HCT116 (cell line): ENCODE measurements around the gene SRGAP1. TPM values are rescaled to one million over a fixed set of nuclear protein-coding genes. Genes with fewer than 3 reads are reported as not detected.

Source experiments
- ATAC-seq: fragments of 200-7000 bp; cut with Tn5 transposase; 2 replicates; pipeline ENCODE4 v1.9.1; 2020; ENCODE audit warnings: mild to moderate bottlenecking, moderate library complexity
- BruUV-seq: library from RNA; stranded (reverse); fragments of 400-500 nt; replicated peaks from 2 replicates; lab custom pipeline; 2021; lab: Mats Ljungman, UMichigan
- CTCF ChIA-PET: fragments of 300-600 bp; sonication (Branson Sonifier 250); formaldehyde crosslinking; loops from one replicate; lab custom pipeline; 2021; ENCODE audit warnings: antibody characterized with exemption; lab: Charles Lee
- POLR2A ChIA-PET: fragments of 300-600, 350-600 bp; sonication (Branson Sonifier 250); formaldehyde crosslinking; loops from one replicate; lab custom pipeline; 2021; ENCODE audit warnings: antibody characterized with exemption; lab: Charles Lee
- RAD21 ChIA-PET, 2 experiments: fragments of 300-600 bp; sonication (Branson Sonifier 250); formaldehyde crosslinking; loops; one replicate each; lab custom pipeline; 2023; ENCODE audit warnings: low total read pairs in 2 of 2; ENCODE audit not compliant: uncharacterized antibody in 2 of 2, unreplicated experiment in 2 of 2, low non-redundant PET in 1 of 2; lab: Charles Lee
- DNase-seq: peaks from one replicate; pipeline ENCODE4 v3.0.0-alpha.2; 2010; ENCODE audit warnings: low read depth, low spot score
- H2AFZ ChIP-seq: fragments of 200-600 bp; shearing (Covaris generic), sonication (generic); 2 replicates; pipeline ENCODE4 v1.6.1; 2017; ENCODE audit warnings: low read depth, mixed run types, mixed read lengths, antibody characterized with exemption, low read length; ENCODE audit not compliant: poor library complexity, severe bottlenecking
- H3K27ac ChIP-seq: 2 replicates; pipeline ENCODE4 v1.5.1; 2012; ENCODE audit warnings: low read depth, low read length
- H3K27me3 ChIP-seq: fragments of 200-600 bp; sonication (generic); 2 replicates; pipeline ENCODE4 v1.6.1; 2016; ENCODE audit warnings: mixed run types, low read length, mixed read lengths; ENCODE audit not compliant: insufficient read depth
- H3K36me3 ChIP-seq, 2 experiments: fragments of 200-500 bp in 1 of 2; fragments of 200-600 bp in 1 of 2; sonication (Bioruptor generic) in 1 of 2; sonication (generic) in 1 of 2; 2 replicates each; pipeline versions ENCODE4 v1.5.1 to v1.6.1; 2014 to 2016; ENCODE audit warnings: low read length in 2 of 2, inconsistent platforms in 1 of 2, mixed read lengths in 1 of 2, mixed run types in 1 of 2; ENCODE audit not compliant: insufficient read depth in 2 of 2, control insufficient read depth in 1 of 2
- H3K4me1 ChIP-seq, 2 experiments: fragments of 200-600 bp in 1 of 2; sonication (generic) in 1 of 2; 2 replicates each; pipeline versions ENCODE4 v1.5.1 to v1.6.1; 2012 to 2017; ENCODE audit warnings: low read length in 2 of 2, inconsistent platforms in 1 of 2, mild to moderate bottlenecking in 1 of 2, mixed read lengths in 1 of 2, mixed run types in 1 of 2, moderate library complexity in 1 of 2; ENCODE audit not compliant: insufficient read depth in 2 of 2, control insufficient read depth in 1 of 2
- H3K4me2 ChIP-seq: fragments of 200-600 bp; sonication (generic); 2 replicates; pipeline ENCODE4 v1.6.1; 2017; ENCODE audit warnings: mixed run types, low read length, mixed read lengths
- H3K4me3 ChIP-seq, 2 experiments: fragments of 200-600 bp in 1 of 2; sonication (generic) in 1 of 2; replicated peaks in 1 of 2; 2 replicates each; pipeline ENCODE4 v1.5.1; 2011 to 2016; ENCODE audit warnings: low read length in 2 of 2, control low read depth in 1 of 2, low read depth in 1 of 2, mild to moderate bottlenecking in 1 of 2, mixed read lengths in 1 of 2, mixed run types in 1 of 2
- H3K79me2 ChIP-seq: fragments of 200-600 bp; sonication (generic); 2 replicates; pipeline ENCODE4 v1.6.1; 2017; ENCODE audit warnings: mild to moderate bottlenecking, mixed run types, low read length, moderate library complexity, mixed read lengths; ENCODE audit not compliant: insufficient read depth
- H3K9ac ChIP-seq: fragments of 200-600 bp; sonication (generic); 2 replicates; pipeline ENCODE4 v1.6.1; 2016; ENCODE audit warnings: low read length, mixed read lengths
- H3K9me2 ChIP-seq: fragments of 200-600 bp; sonication (generic), shearing (Covaris generic); 2 replicates; pipeline ENCODE4 v1.6.1; 2017; ENCODE audit warnings: mixed run types, mild to moderate bottlenecking, moderate library complexity; ENCODE audit not compliant: insufficient read depth
- H3K9me3 ChIP-seq, 2 experiments: fragments of 200-500 bp in 1 of 2; fragments of 200-600 bp in 1 of 2; sonication (Bioruptor generic) in 1 of 2; sonication (generic) in 1 of 2; 2 replicates each; pipeline ENCODE4 v1.6.1; 2014 to 2017; ENCODE audit warnings: low read length in 2 of 2, mixed read lengths in 2 of 2, inconsistent platforms in 1 of 2, low read depth in 1 of 2, mild to moderate bottlenecking in 1 of 2, mixed run types in 1 of 2, moderate library complexity in 1 of 2; ENCODE audit not compliant: control insufficient read depth in 1 of 2, insufficient read depth in 1 of 2
- H4K20me1 ChIP-seq: fragments of 200-600 bp; sonication (generic), shearing (Covaris generic); 2 replicates; pipeline ENCODE4 v1.6.1; 2017; ENCODE audit warnings: mixed run types, mild to moderate bottlenecking, moderate library complexity; ENCODE audit not compliant: insufficient read depth
- CBX3 ChIP-seq: IDR thresholded peaks from 2 replicates; pipeline ENCODE4 v1.6.1; 2012; ENCODE audit warnings: low read depth
- CEBPB ChIP-seq: IDR thresholded peaks from 2 replicates; pipeline ENCODE4 v1.6.1; 2012; ENCODE audit warnings: low read depth
- FOSL1 ChIP-seq: IDR thresholded peaks from 2 replicates; pipeline ENCODE4 v1.6.1; 2012; ENCODE audit warnings: low read depth
- JUND ChIP-seq: IDR thresholded peaks from 2 replicates; pipeline ENCODE4 v1.6.1; 2012
- POLR2A ChIP-seq: IDR thresholded peaks from 2 replicates; pipeline ENCODE4 v1.7.0; 2011; ENCODE audit warnings: borderline replicate concordance; ENCODE audit not compliant: insufficient read depth, insufficient read length; ENCODE audit errors: extremely low read depth
- POLR2AphosphoS5 ChIP-seq: IDR thresholded peaks from 2 replicates; pipeline ENCODE4 v1.6.1; 2011; ENCODE audit warnings: mild to moderate bottlenecking, low read depth, low read length, moderate library complexity
- SP1 ChIP-seq: IDR thresholded peaks from 2 replicates; pipeline ENCODE4 v1.6.1; 2012; ENCODE audit warnings: low read depth
- SRF ChIP-seq: IDR thresholded peaks from 2 replicates; pipeline ENCODE4 v1.6.1; 2012; ENCODE audit warnings: low read depth
- TCF7L2 ChIP-seq: IDR thresholded peaks from 2 replicates; pipeline ENCODE4 v1.7.0; 2011; ENCODE audit warnings: borderline replicate concordance, inconsistent platforms; ENCODE audit not compliant: insufficient read depth, insufficient read length; ENCODE audit errors: extremely low read depth
- YY1 ChIP-seq: IDR thresholded peaks from 2 replicates; pipeline ENCODE4 v1.6.1; 2011; ENCODE audit warnings: low read length, low read depth, moderate library complexity, mild to moderate bottlenecking; ENCODE audit not compliant: insufficient replicate concordance; ENCODE audit errors: extremely low read depth
- ZFX ChIP-seq: fragments of 450-650 bp; IDR thresholded peaks from 2 replicates; pipeline ENCODE4 v1.6.1; 2017
- ZNF274 ChIP-seq: fragments of 200-500 bp; sonication (Bioruptor generic); IDR thresholded peaks from 2 replicates; pipeline ENCODE4 v1.6.1; 2014; ENCODE audit warnings: mild to moderate bottlenecking, low read depth, low read length, inconsistent platforms
- intact Hi-C: fragments of 100-400 bp; cut with micrococcal nuclease; formaldehyde crosslinking; loops from 2 replicates; pipeline ENCODE4 v1.10.0; 2022
- total RNA-seq: library from RNA; stranded (reverse); gene quantifications from one replicate; pipeline ENCODE4 v1.2.1, GENCODE V29; 2021; ENCODE audit not compliant: unreplicated experiment
- TF ChIP-seq, protein P1 (sequence below): IDR thresholded peaks from 2 replicates; pipeline ENCODE4 v1.6.1; 2012
- TF ChIP-seq, protein P2 (sequence below): IDR thresholded peaks from 2 replicates; pipeline ENCODE4 v1.6.1; 2012
- TF ChIP-seq, protein P3 (sequence below), 3 experiments: fragments of 200-600 bp in 1 of 3; sonication (generic) in 1 of 3; IDR thresholded peaks in 2 of 3; conservative IDR thresholded peaks in 1 of 3; 2 replicates each; pipeline ENCODE4 v1.5.1; 2012 to 2017; ENCODE audit warnings: low read depth in 2 of 3, low read length in 2 of 3, antibody characterized with exemption in 1 of 3, borderline replicate concordance in 1 of 3, control low read depth in 1 of 3, mild to moderate bottlenecking in 1 of 3, mixed read lengths in 1 of 3, mixed run types in 1 of 3, moderate library complexity in 1 of 3; ENCODE audit not compliant: insufficient read depth in 1 of 3

SRGAP1 gene
- total RNA-seq, 1 experiment from 2014 or later: 16.6 TPM

DNA sequence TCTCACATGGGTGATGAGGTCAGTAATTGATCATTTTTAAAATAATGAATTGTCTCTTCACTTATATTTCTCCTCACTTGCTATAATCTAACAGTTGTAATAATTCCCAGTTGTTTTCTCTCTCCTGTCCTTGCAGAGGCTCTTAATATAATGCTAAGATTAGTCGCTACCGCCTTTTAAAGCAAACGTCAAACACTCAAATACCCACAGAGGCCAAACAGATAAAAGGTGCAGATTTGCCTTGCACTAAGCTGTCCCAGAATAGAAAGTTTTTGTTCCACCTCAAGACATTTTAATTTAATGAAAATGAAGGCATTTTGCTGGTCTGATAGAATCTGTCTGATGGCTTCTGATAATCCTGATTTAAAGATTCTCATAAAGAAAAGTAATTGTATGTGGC lies 218.6 kb downstream of the SRGAP1 start:
- no peaks in the 10 kb centered on the region for H3K9me3 ChIP-seq
- H3K36me3 ChIP-seq: peaks cover 0 to 3% of the 10 kb centered on the region in 2 experiments; a peak in 1 of 4 replicates
- no peaks in the 10 kb centered on the region for H3K27me3 ChIP-seq
- H3K4me3 ChIP-seq: no peak overlapping the region
- DNase-seq (no peak), ATAC-seq (no peak)
- no peak overlapping the region for H3K27ac ChIP-seq
- no peak overlapping the region for H3K9ac ChIP-seq
- ChIA-PET CTCF (no interaction called here), POLR2A (no interaction called here), RAD21 (no interaction called here)
- no peaks in the 10 kb centered on the region for H3K9me2 ChIP-seq
- BruUV-seq: no TSS peak
- H4K20me1 ChIP-seq: no peaks in the 10 kb centered on the region
- TF ChIP-seq SRF (no peak), JUND (no peak), POLR2A (no peak), CEBPB (no peak), ZFX (no peak), FOSL1 (no peak), POLR2AphosphoS5 (no peak), YY1 (no peak), TCF7L2 (no peak), SP1 (no peak), ZNF274 (no peak), CBX3 (no peak)
- TF ChIP-seq, protein P1, sequence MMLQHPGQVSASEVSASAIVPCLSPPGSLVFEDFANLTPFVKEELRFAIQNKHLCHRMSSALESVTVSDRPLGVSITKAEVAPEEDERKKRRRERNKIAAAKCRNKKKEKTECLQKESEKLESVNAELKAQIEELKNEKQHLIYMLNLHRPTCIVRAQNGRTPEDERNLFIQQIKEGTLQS: no peak
- TF ChIP-seq, protein P2, sequence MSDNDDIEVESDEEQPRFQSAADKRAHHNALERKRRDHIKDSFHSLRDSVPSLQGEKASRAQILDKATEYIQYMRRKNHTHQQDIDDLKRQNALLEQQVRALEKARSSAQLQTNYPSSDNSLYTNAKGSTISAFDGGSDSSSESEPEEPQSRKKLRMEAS: no peak
- TF ChIP-seq, protein P3, sequence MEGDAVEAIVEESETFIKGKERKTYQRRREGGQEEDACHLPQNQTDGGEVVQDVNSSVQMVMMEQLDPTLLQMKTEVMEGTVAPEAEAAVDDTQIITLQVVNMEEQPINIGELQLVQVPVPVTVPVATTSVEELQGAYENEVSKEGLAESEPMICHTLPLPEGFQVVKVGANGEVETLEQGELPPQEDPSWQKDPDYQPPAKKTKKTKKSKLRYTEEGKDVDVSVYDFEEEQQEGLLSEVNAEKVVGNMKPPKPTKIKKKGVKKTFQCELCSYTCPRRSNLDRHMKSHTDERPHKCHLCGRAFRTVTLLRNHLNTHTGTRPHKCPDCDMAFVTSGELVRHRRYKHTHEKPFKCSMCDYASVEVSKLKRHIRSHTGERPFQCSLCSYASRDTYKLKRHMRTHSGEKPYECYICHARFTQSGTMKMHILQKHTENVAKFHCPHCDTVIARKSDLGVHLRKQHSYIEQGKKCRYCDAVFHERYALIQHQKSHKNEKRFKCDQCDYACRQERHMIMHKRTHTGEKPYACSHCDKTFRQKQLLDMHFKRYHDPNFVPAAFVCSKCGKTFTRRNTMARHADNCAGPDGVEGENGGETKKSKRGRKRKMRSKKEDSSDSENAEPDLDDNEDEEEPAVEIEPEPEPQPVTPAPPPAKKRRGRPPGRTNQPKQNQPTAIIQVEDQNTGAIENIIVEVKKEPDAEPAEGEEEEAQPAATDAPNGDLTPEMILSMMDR (IDR thresholded peaks at IDR 0.05 in 2 of 3, conservative IDR thresholded peaks at IDR 0.05 in 1 of 3; ENCODE audit: borderline replicate concordance in 1 of 3, insufficient read depth in 1 of 3, low read depth in 2 of 3, low read length in 2 of 3): no peak
- H3K4me1 ChIP-seq: no peaks in the 10 kb centered on the region
- H3K4me2 ChIP-seq: no peak overlapping the region
- intact Hi-C loops: no loop called here
- no peak overlapping the region for H2AFZ ChIP-seq
- no peaks in the 10 kb centered on the region for H3K79me2 ChIP-seq
